A549 (cell line): ENCODE measurements around the gene KLK7. TPM values are rescaled to one million over a fixed set of nuclear protein-coding genes. Genes with fewer than 3 reads are reported as not detected.
A peak's percentile ranks its signal among the peaks of the same experiment; 100 is the strongest.

Experiments
- ATAC-seq, 2 experiments: fragments of 200-7000 bp in 1 of 2; fragments of >200 bp in 1 of 2; cut with Nextera tagmentation in 1 of 2; cut with Tn5 transposase in 1 of 2; 3 replicates each; pipeline versions ENCODE4 v1.8.0 to v1.9.1; 2018 to 2020; ENCODE audit warnings: mild to moderate bottlenecking in 1 of 2, moderate library complexity in 1 of 2
- CTCF ChIA-PET: fragments of 300-600 bp; sonication (Branson Sonifier 250); formaldehyde crosslinking; extraction: SDS; loops from one replicate; lab custom pipeline; 2021; ENCODE audit warnings: antibody characterized with exemption, inconsistent platforms; lab: Yijun Ruan, JAX
- POLR2A ChIA-PET: fragments of 350-600 bp; formaldehyde crosslinking; extraction: SDS; loops from one replicate; lab custom pipeline; 2021; ENCODE audit warnings: antibody characterized with exemption, inconsistent platforms; lab: Yijun Ruan, JAX
- DNase-seq, 2 experiments: peaks; one replicate each; pipeline versions ENCODE4 v3.0.0 to v3.0.0-alpha.2; 2011 to 2016; ENCODE audit warnings: low read depth in 1 of 2, low spot score in 1 of 2
- FAIRE-seq: peaks from 2 replicates; lab custom pipeline; 2011; peaks lifted over from hg19 to GRCh38; lab: Jason Lieb, UNC
- H3K27ac ChIP-seq, 2 experiments: fragments of >200 bp; sonication (Bioruptor Twin); formaldehyde crosslinking; 3 replicates each; pipeline ENCODE4 v1.5.1; 2016 to 2017
- H3K4me1 ChIP-seq: fragments of >200 bp; sonication (Bioruptor Twin); formaldehyde crosslinking; 3 replicates; pipeline ENCODE4 v1.6.1; 2016
- H3K4me2 ChIP-seq: fragments of >200 bp; sonication (Bioruptor Twin); formaldehyde crosslinking; 3 replicates; pipeline ENCODE4 v1.6.1; 2016
- H3K4me3 ChIP-seq: fragments of >200 bp; sonication (Bioruptor Twin); formaldehyde crosslinking; 3 replicates; pipeline ENCODE4 v1.5.1; 2016
- H3K9me3 ChIP-seq: fragments of >200 bp; sonication (Bioruptor Twin); formaldehyde crosslinking; 3 replicates; pipeline ENCODE4 v1.6.1; 2016
- CBX8 ChIP-seq: fragments of 200-600 bp; sonication (generic); IDR thresholded peaks from 2 replicates; pipeline ENCODE4 v1.6.1; 2016
- CTCF ChIP-seq: fragments of >200 bp; sonication (Bioruptor Twin); formaldehyde crosslinking; IDR thresholded peaks from 3 replicates; pipeline ENCODE4 v1.5.1; 2016
- EHMT2 ChIP-seq: fragments of 200-600 bp; sonication (generic); IDR thresholded peaks from 2 replicates; pipeline ENCODE4 v1.6.1; 2016; ENCODE audit warnings: antibody characterized with exemption, low read depth, mild to moderate bottlenecking, moderate library complexity
- FOSB ChIP-seq: fragments of 250-450 bp; sonication (Bioruptor Pico); IDR thresholded peaks from 2 replicates; pipeline ENCODE4 v1.5.0; 2020; ENCODE audit warnings: mild to moderate bottlenecking, moderate library complexity
- FOSL2 ChIP-seq, 2 experiments: fragments of 450-650 bp in 1 of 2; fragments of >200 bp in 1 of 2; sonication (Bioruptor Twin) in 1 of 2; formaldehyde crosslinking; IDR thresholded peaks; 2 replicates each; pipeline versions ENCODE4 v1.5.0 to v1.6.1; 2016 to 2020; ENCODE audit warnings: mild to moderate bottlenecking in 1 of 2, moderate library complexity in 1 of 2
- HDAC2 ChIP-seq: fragments of 200-600 bp; sonication (generic); IDR thresholded peaks from 2 replicates; pipeline ENCODE4 v1.6.1; 2016
- HOXA7 ChIP-seq: fragments of 250-450 bp; sonication (Bioruptor Pico); IDR thresholded peaks from 2 replicates; pipeline ENCODE4 v1.5.0; 2020; ENCODE audit warnings: mild to moderate bottlenecking, moderate library complexity
- JUNB ChIP-seq: fragments of >200 bp; sonication (Bioruptor Twin); formaldehyde crosslinking; IDR thresholded peaks from 2 replicates; pipeline ENCODE4 v1.6.1; 2016
- KDM5A ChIP-seq: fragments of 200-600 bp; sonication (generic); IDR thresholded peaks from 2 replicates; pipeline ENCODE4 v1.6.1; 2016; ENCODE audit warnings: antibody characterized with exemption, mild to moderate bottlenecking
- MAFK ChIP-seq: fragments of 450-650 bp; IDR thresholded peaks from 2 replicates; pipeline ENCODE4 v1.6.1; 2014; ENCODE audit not compliant: partially characterized antibody
- MAX ChIP-seq: IDR thresholded peaks from 2 replicates; pipeline ENCODE4 v1.6.1; 2012
- MAZ ChIP-seq: fragments of 150-350 bp; IDR thresholded peaks from 2 replicates; pipeline ENCODE4 v1.6.1; 2014; ENCODE audit warnings: antibody characterized with exemption, low read depth, low read length, borderline replicate concordance
- NPAS2 ChIP-seq: fragments of 250-450 bp; sonication (Bioruptor Pico); IDR thresholded peaks from 2 replicates; pipeline ENCODE4 v1.8.0; 2022; ENCODE audit warnings: mild to moderate bottlenecking, moderate library complexity, borderline replicate concordance
- NR3C1 ChIP-seq: fragments of >200 bp; sonication (Bioruptor Twin); formaldehyde crosslinking; IDR thresholded peaks from 3 replicates; pipeline ENCODE4 v1.6.1; 2017
- POLR2A ChIP-seq: IDR thresholded peaks from 2 replicates; pipeline ENCODE4 v1.6.1; 2012; ENCODE audit warnings: mild to moderate bottlenecking, low read length
- RAD21 ChIP-seq, 2 experiments: fragments of >200 bp in 1 of 2; sonication (Bioruptor Twin) in 1 of 2; formaldehyde crosslinking in 1 of 2; IDR thresholded peaks in 1 of 2; conservative IDR thresholded peaks in 1 of 2; 2 replicates in 1 of 2; 3 replicates in 1 of 2; pipeline ENCODE4 v1.6.1; 2012 to 2018; ENCODE audit warnings: inconsistent platforms in 1 of 2
- RARB ChIP-seq: fragments of 250-450 bp; sonication (Bioruptor Pico); IDR thresholded peaks from 2 replicates; pipeline ENCODE4 v1.8.0; 2021; ENCODE audit warnings: mild to moderate bottlenecking, moderate library complexity
- RCOR1 ChIP-seq: fragments of 150-350 bp; IDR thresholded peaks from 2 replicates; pipeline ENCODE4 v1.6.1; 2014; ENCODE audit warnings: antibody characterized with exemption, low read length, low read depth
- RFX5 ChIP-seq: fragments of 450-650 bp; IDR thresholded peaks from 2 replicates; pipeline ENCODE4 v1.7.1; 2014; ENCODE audit warnings: antibody characterized with exemption, mild to moderate bottlenecking, moderate library complexity
- RNF2 ChIP-seq: fragments of 200-600 bp; sonication (generic); IDR thresholded peaks from 2 replicates; pipeline ENCODE4 v1.6.1; 2016; ENCODE audit warnings: low read depth, mild to moderate bottlenecking, antibody characterized with exemption, moderate library complexity, borderline replicate concordance
- SREBF2 ChIP-seq: fragments of 450-650 bp; IDR thresholded peaks from 2 replicates; pipeline ENCODE4 v1.6.1; 2014; ENCODE audit warnings: mild to moderate bottlenecking, moderate library complexity
- USF2 ChIP-seq: fragments of 450-650 bp; IDR thresholded peaks from 2 replicates; pipeline ENCODE4 v1.6.1; 2014; ENCODE audit warnings: antibody characterized with exemption
- ZFP36 ChIP-seq: fragments of 450-650 bp; IDR thresholded peaks from 2 replicates; pipeline ENCODE4 v1.6.1; 2014; ENCODE audit warnings: borderline replicate concordance; ENCODE audit not compliant: partially characterized antibody
- ZSCAN20 ChIP-seq: fragments of 250-450 bp; sonication (Bioruptor Pico); IDR thresholded peaks from 2 replicates; pipeline ENCODE4 v1.8.0; 2022; ENCODE audit warnings: mild to moderate bottlenecking, moderate library complexity
- WGBS: methylation state at CpG from one replicate; pipeline ENCODE4 v1.1.6; 2017; ENCODE audit errors: missing lambda C conversion rate; 5-methylcytosine and 5-hydroxymethylcytosine counted together
- polyA plus RNA-seq, 4 experiments: library from polyadenylated mRNA; depleted of rRNA in 3 of 4; stranded (reverse); fragments of >200 nt; fragmentation: RNase III in 1 of 4; extraction: RNeasy Plus Mini Kit Qiagen cat#74134 plus additional on column Dnase treatment in 1 of 4; gene quantifications; 2 replicates in 3 of 4; 3 replicates in 1 of 4; pipeline ENCODE4 v1.2.3, GENCODE V29; 2011 to 2017

The KLK7 gene
- polyA plus RNA-seq, 2 of the 4 experiments (the other 2 are of a cell fraction), result not detected

GRCh38 chr19:50982186-50982585 is 1.5 kb downstream of the KLK7 start (continued):
- TF ChIP-seq FOSL2 (IDR thresholded peaks at IDR 0.05), result no peak
- TF ChIP-seq FOSL2 (CRISPR knock-in tag; IDR thresholded peaks at IDR 0.05), result no peak
- TF ChIP-seq RAD21 (conservative IDR thresholded peaks at IDR 0.05 in 1 of 2, IDR thresholded peaks at IDR 0.05 in 1 of 2), result no peak
- TF ChIP-seq RFX5, result no peak
- TF ChIP-seq NR3C1, result no peak
- TF ChIP-seq HDAC2, result no peak

GRCh38 chr19:50981587-50982146 is 2.0 kb downstream of the KLK7 start:
- ChIA-PET CTCF (interaction anchor here (0.9 kb wide), 1 partner anchor 278 kb away, joined by 3 read pairs; no protein-coding TSS in a partner anchor), POLR2A (no interaction called here)
- no peak for DNase-seq
- TF ChIP-seq RCOR1 (no peak), MAFK (peak; percentile 8)
- peak; percentile 51 to 69 for ATAC-seq
- no peak overlapping the region for H3K27ac ChIP-seq
- no peak for FAIRE-seq
- no peak overlapping the region for H3K4me2 ChIP-seq
- H3K4me1 ChIP-seq, result peaks cover 10% of the 10 kb centered on the region; the same call in 2 of the 3 replicates
- WGBS, result 27% methylated on average over 11 of the region's 11 CpGs
- no peaks in the 10 kb centered on the region for H3K9me3 ChIP-seq
- H3K4me3 ChIP-seq, result no peak overlapping the region

GRCh38 chr19:50980208-50980607 is 3.5 kb downstream of the KLK7 start:
- DNase-seq (no peak), ATAC-seq (no peak), FAIRE-seq (no peak)
- H3K27ac ChIP-seq, result no peak overlapping the region
- TF ChIP-seq HOXA7 (CRISPR knock-in tag), result no peak
- no peak for TF ChIP-seq CTCF
- TF ChIP-seq ZSCAN20, result no peak
- no peak for TF ChIP-seq RARB (CRISPR knock-in tag)
- TF ChIP-seq JUNB, result no peak
- no peak for TF ChIP-seq EHMT2
- TF ChIP-seq MAZ, result no peak
- TF ChIP-seq SREBF2, result no peak
- no peak for TF ChIP-seq POLR2A
- TF ChIP-seq USF2, result no peak
- no peak for TF ChIP-seq NPAS2
- TF ChIP-seq FOSB (CRISPR knock-in tag), result no peak
- no peak for TF ChIP-seq KDM5A
- TF ChIP-seq CBX8, result no peak
- no peak for TF ChIP-seq RNF2
- no peak for TF ChIP-seq MAX
- TF ChIP-seq MAFK, result no peak
- no peak for TF ChIP-seq RCOR1
- no peak for TF ChIP-seq ZFP36
- H3K4me3 ChIP-seq, result no peak overlapping the region
- 57% methylated on average over 13 of the region's 13 CpGs for WGBS
- no peak overlapping the region for H3K4me2 ChIP-seq
- H3K9me3 ChIP-seq, result no peaks in the 10 kb centered on the region
- peaks cover 16% of the 10 kb centered on the region; the same call in 2 of the 3 replicates for H3K4me1 ChIP-seq
- ChIA-PET POLR2A (no interaction called here), CTCF (interaction anchor here (1.7 to 1.9 kb wide), 2 partner anchors 30 to 37 kb away, joined by 4 to 6 read pairs; a partner anchor contains a TSS)
